ENCODE results near the gene TMEM151A. TPM values are rescaled to one million over a fixed set of nuclear protein-coding genes. Genes with fewer than 3 reads are reported as not detected.
A peak's percentile ranks its signal among the peaks of the same experiment; 100 is the strongest.
"Not testable (repeated sequence)": the region's sequence is repeated elsewhere in the genome, so short reads cannot be mapped to it uniquely, and the experiment has no call there.

The TMEM151A gene
- total RNA-seq, result not detected

DNA sequence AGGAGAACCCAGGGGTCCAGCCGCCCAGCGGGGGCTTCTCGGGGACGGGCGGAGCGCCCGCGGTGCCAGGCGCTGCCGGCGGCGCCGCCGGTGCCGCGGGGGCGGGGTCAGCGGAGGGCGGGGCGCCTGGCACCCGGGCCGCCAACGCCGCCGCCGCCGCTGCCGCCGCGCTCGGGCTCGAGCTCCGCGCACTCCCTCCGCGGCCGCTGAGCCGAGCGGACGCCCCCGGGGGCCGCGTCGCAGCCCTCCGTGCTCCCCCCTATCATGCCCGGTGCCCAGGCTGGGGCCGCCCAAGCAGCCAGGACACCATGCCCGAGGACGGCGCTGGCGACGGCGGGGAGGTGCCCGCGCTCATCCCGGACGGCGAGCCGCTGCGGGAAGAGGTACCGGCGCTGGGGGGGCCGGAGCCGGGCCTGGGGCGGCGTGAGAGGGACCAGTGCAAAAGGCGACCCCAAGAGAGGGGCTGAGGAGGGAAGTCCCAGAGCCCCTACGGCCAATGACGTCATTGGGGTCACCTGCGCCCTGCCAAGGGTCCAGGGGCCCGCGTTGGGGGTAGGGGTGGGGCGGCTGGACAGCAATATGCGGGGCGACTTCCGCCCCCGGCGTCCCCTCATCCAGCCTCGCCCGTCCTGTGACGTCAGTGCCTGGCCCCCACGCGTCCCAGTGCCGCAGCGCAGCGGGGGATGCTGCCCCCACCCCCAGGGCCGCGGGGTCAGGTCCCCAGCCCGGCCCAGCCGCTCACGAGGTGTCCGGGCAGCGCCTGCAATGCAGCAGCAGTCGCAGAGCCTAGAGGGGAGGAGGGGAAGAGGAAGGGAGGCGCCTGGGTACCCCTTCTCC lies at the start of gene TMEM151A:
Gene TMEM151A, plus strand, starts transcription at position 189 of the 837 bp plus-strand sequence. Its CDS starts 120 bp downstream, at position 309.
- Histone ChIP-seq H3K9ac (ENCODE audit: low read depth in 1 of 3, low read length in 3 of 3) (no peak within 1 kb of the TSS), H3K36me3 (ENCODE audit: control insufficient read depth in 3 of 3, insufficient read depth in 3 of 3, low read length in 3 of 3) (peaks cover 0 to 3% (median under 1%) of the 10 kb centered on the region in 3 donors), H3K27me3 (ENCODE audit: control insufficient read depth in 3 of 3, insufficient read depth in 3 of 3, low read length in 3 of 3) (peaks cover 37 to 53% (median 39%) of the 10 kb centered on the region in 3 donors), H3K4me3 (ENCODE audit: low read length in 3 of 3) (peak within 1 kb of the TSS in 1 of 3 donors; percentile 43), H3K4me1 (ENCODE audit: control insufficient read depth in 3 of 3, insufficient read depth in 3 of 3, low read length in 3 of 3) (peaks cover 16 to 32% (median 26%) of the 10 kb centered on the region in 3 donors), H3K27ac (ENCODE audit: low read depth, low read length) (no peak within 1 kb of the TSS), H3K9me3 (ENCODE audit: control insufficient read depth in 3 of 3, low read length in 3 of 3) (no peaks in the 10 kb centered on the region)

DNA sequence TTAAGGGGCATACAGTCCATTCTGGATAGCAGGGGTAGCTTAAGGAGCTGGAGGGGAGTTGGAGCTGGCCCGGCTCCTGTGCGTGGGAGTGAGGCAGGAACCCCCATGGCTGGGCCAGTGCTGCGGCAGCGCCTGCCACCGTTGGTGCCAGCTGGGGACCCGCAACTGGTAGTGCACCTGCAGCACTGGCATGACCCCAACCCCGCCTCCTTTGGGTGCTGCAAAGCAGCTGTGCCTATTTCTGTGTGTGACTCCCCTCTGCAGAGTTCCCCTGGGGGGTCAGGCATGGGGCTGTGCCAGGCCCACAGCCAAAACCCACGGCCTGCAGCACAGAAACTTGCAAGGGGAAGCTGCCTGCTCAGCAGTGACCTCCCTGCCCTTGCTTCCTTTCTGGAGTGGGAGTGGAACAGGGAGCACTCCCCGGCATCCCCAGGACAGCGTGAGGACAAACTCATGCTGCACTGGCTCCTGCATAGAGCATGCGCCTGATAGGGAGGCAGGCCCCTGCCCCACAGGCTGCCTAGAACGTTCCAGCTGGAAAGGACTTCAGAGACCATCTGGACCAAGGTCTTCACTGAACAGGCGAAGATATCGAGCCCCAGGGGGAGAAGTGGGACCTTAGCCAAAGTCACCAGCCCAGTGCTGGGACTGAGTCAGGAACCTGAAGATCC lies 49.5 kb upstream of the TMEM151A start:
- H3K4me1 ChIP-seq (ENCODE audit: control insufficient read depth in 3 of 3, insufficient read depth in 3 of 3, low read length in 3 of 3), result peaks cover 12 to 21% (median 19%) of the 10 kb centered on the region in 3 donors
- no peak overlapping the region for H3K27ac ChIP-seq (ENCODE audit: low read depth, low read length)
- no peaks in the 10 kb centered on the region for H3K9me3 ChIP-seq (ENCODE audit: control insufficient read depth in 3 of 3, low read length in 3 of 3)
- H3K36me3 ChIP-seq (ENCODE audit: control insufficient read depth in 3 of 3, insufficient read depth in 3 of 3, low read length in 3 of 3), result peaks cover 23 to 33% (median 27%) of the 10 kb centered on the region in 3 donors
- H3K9ac ChIP-seq (ENCODE audit: low read depth in 1 of 3, low read length in 3 of 3), result no peak overlapping the region
- no peaks in the 10 kb centered on the region for H3K27me3 ChIP-seq (ENCODE audit: control insufficient read depth in 3 of 3, insufficient read depth in 3 of 3, low read length in 3 of 3)
- no peak overlapping the region for H3K4me3 ChIP-seq (ENCODE audit: low read length in 3 of 3)

DNA sequence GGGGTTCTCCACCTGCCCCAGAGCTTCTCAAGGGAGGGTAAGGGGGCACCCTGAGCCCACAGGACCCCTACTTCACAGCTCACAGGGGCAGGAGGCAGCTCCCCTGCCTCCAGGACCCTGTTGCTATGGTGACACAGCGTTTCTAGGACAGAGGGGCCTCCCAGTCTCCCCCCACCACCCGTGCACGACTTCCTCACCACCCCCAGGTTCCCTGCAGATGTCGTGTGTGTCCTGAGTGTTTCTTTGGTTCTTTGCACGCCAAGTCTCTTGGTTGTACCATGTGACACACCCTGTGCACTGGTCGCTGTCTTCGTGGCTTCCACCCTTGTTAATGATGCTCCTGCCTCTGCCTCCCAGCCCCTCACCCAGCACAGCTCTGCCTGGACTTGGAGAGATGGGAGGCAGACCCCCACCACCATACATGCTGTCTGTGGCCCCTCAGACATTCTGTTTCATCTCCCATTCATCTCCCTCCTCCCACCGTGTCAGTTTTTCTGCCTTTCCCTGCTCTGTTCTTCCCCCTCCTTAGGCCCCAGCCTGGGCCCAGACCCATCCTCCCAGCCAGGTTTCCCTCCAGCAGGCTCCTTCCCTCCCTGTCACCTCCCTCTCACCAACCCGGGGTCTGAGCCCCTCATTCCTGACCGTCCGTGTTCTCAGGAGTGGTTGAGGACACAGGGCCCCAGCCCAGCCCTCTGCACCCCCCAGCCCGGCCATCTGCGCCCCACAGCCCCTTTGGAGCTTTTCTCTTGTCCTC lies 47.7 kb upstream of the TMEM151A start:
- Histone ChIP-seq H3K4me1 (ENCODE audit: control insufficient read depth in 3 of 3, insufficient read depth in 3 of 3, low read length in 3 of 3) (peaks cover 12 to 21% (median 19%) of the 10 kb centered on the region in 3 donors), H3K9me3 (ENCODE audit: control insufficient read depth in 3 of 3, low read length in 3 of 3) (no peaks in the 10 kb centered on the region), H3K36me3 (ENCODE audit: control insufficient read depth in 3 of 3, insufficient read depth in 3 of 3, low read length in 3 of 3) (peaks cover 20 to 24% (median 21%) of the 10 kb centered on the region in 3 donors), H3K4me3 (ENCODE audit: low read length in 3 of 3) (no peak overlapping the region), H3K27ac (ENCODE audit: low read depth, low read length) (no peak overlapping the region), H3K27me3 (ENCODE audit: control insufficient read depth in 3 of 3, insufficient read depth in 3 of 3, low read length in 3 of 3) (no peaks in the 10 kb centered on the region), H3K9ac (ENCODE audit: low read depth in 1 of 3, low read length in 3 of 3) (no peak overlapping the region)

DNA sequence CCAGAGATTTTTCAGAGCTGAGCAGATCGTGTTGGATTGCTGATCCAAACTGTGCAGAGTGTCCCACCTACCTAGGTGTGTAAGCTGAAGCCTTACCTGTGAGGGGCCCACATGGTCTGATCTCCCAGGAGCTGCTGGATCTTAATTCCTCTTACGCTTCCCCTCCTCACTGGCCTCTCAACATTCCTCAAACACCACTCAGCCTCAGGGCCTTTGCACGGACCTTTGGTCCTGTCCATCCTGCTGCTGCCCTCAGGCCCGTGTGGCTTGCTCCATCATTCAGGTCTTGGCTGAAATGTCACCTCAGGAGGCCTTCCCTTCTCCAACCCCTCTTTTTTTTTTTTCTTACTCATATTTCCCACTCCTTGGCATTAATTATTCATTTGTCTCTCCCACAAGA lies 44.4 kb upstream of the TMEM151A start:
- H3K36me3 ChIP-seq (ENCODE audit: control insufficient read depth in 3 of 3, insufficient read depth in 3 of 3, low read length in 3 of 3), result peaks cover 7 to 12% (median 11%) of the 10 kb centered on the region in 3 donors
- no peak overlapping the region for H3K9ac ChIP-seq (ENCODE audit: low read depth in 1 of 3, low read length in 3 of 3)
- H3K27me3 ChIP-seq (ENCODE audit: control insufficient read depth in 3 of 3, insufficient read depth in 3 of 3, low read length in 3 of 3), result no peaks in the 10 kb centered on the region
- no peaks in the 10 kb centered on the region for H3K9me3 ChIP-seq (ENCODE audit: control insufficient read depth in 3 of 3, low read length in 3 of 3)
- no peak overlapping the region for H3K27ac ChIP-seq (ENCODE audit: low read depth, low read length)
- H3K4me3 ChIP-seq (ENCODE audit: low read length in 3 of 3), result no peak overlapping the region
- H3K4me1 ChIP-seq (ENCODE audit: control insufficient read depth in 3 of 3, insufficient read depth in 3 of 3, low read length in 3 of 3), result peaks cover 0 to 2% (median 1%) of the 10 kb centered on the region in 3 donors

DNA sequence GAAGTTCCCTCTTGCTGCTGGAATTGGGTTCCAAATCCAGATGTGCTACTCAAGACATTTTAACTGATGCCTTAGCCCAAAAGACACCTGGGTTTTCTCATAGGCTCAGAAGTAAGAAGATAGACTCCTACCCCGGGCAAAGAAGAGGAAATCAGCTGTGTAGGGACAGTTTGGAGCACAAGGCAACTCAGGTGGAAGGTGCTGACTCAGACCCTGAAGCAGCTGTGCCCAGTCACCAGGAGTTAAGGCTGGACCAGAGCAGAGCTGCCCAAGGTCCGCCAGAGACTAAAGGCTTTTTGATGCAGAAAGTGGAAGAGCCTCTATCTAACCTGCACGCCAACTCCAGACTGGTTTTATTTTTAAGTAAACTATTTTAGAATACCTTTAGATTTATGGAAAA lies 43.9 kb upstream of the TMEM151A start:
- Histone ChIP-seq H3K4me3 (ENCODE audit: low read length in 3 of 3) (no peak overlapping the region), H3K9ac (ENCODE audit: low read depth in 1 of 3, low read length in 3 of 3) (no peak overlapping the region), H3K9me3 (ENCODE audit: control insufficient read depth in 3 of 3, low read length in 3 of 3) (no peaks in the 10 kb centered on the region), H3K27ac (ENCODE audit: low read depth, low read length) (no peak overlapping the region), H3K36me3 (ENCODE audit: control insufficient read depth in 3 of 3, insufficient read depth in 3 of 3, low read length in 3 of 3) (peaks cover 7 to 12% (median 8%) of the 10 kb centered on the region in 3 donors), H3K4me1 (ENCODE audit: control insufficient read depth in 3 of 3, insufficient read depth in 3 of 3, low read length in 3 of 3) (no peaks in the 10 kb centered on the region), H3K27me3 (ENCODE audit: control insufficient read depth in 3 of 3, insufficient read depth in 3 of 3, low read length in 3 of 3) (no peaks in the 10 kb centered on the region)

DNA sequence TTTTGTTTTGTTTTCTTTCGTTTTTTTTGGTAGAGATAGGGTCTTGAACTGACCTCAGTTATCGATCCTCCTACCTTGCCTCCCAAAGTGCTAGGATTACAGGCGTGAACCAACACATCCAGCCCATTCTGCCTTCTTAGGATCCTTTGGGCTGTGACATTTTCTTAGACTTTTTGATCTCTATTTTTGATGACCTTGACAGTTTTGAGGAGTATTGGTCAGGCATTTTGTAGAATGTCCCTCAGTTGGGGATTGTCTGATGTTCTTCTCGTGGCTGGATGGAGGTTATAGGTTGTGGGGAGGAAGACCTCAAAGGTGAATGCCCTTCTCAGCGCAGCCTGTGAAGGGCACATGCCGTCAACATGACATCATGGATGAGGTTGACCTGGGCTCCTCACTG lies 42.8 kb upstream of the TMEM151A start:
- Histone ChIP-seq H3K9ac (ENCODE audit: low read depth in 1 of 3, low read length in 3 of 3) (no peak overlapping the region), H3K4me1 (ENCODE audit: control insufficient read depth in 3 of 3, insufficient read depth in 3 of 3, low read length in 3 of 3) (no peaks in the 10 kb centered on the region), H3K27ac (ENCODE audit: low read depth, low read length) (no peak overlapping the region), H3K27me3 (ENCODE audit: control insufficient read depth in 3 of 3, insufficient read depth in 3 of 3, low read length in 3 of 3) (no peaks in the 10 kb centered on the region), H3K4me3 (ENCODE audit: low read length in 3 of 3) (no peak overlapping the region), H3K9me3 (ENCODE audit: control insufficient read depth in 3 of 3, low read length in 3 of 3) (no peaks in the 10 kb centered on the region), H3K36me3 (ENCODE audit: control insufficient read depth in 3 of 3, insufficient read depth in 3 of 3, low read length in 3 of 3) (peaks cover 6 to 12% (median 7%) of the 10 kb centered on the region in 3 donors)

DNA sequence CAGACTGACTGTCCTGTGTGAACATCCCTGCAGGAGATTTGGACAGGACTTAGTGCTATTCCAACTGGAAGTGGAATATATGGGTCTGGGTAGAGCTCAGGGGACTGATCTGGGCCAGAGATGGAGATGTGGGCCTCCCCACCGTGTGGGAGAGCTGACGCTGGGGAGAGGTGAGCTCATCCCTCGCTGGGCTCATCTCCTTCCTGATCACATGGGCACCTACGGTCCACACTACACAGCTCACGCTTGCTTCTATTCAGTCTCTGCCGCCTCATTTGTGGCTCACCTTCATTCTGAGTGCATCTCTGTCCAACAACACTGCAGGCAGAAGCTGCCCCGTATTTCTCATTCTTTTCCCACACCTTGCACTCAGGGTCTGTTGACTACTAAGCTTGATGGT lies 39.9 kb upstream of the TMEM151A start:
- Histone ChIP-seq H3K9me3 (ENCODE audit: control insufficient read depth in 3 of 3, low read length in 3 of 3) (no peaks in the 10 kb centered on the region), H3K27me3 (ENCODE audit: control insufficient read depth in 3 of 3, insufficient read depth in 3 of 3, low read length in 3 of 3) (no peaks in the 10 kb centered on the region), H3K4me3 (ENCODE audit: low read length in 3 of 3) (no peak overlapping the region), H3K9ac (ENCODE audit: low read depth in 1 of 3, low read length in 3 of 3) (no peak overlapping the region), H3K4me1 (ENCODE audit: control insufficient read depth in 3 of 3, insufficient read depth in 3 of 3, low read length in 3 of 3) (peaks cover 2 to 4% (median 3%) of the 10 kb centered on the region in 3 donors), H3K27ac (ENCODE audit: low read depth, low read length) (no peak overlapping the region), H3K36me3 (ENCODE audit: control insufficient read depth in 3 of 3, insufficient read depth in 3 of 3, low read length in 3 of 3) (peaks cover 0 to 5% (median 2%) of the 10 kb centered on the region in 3 donors)

DNA sequence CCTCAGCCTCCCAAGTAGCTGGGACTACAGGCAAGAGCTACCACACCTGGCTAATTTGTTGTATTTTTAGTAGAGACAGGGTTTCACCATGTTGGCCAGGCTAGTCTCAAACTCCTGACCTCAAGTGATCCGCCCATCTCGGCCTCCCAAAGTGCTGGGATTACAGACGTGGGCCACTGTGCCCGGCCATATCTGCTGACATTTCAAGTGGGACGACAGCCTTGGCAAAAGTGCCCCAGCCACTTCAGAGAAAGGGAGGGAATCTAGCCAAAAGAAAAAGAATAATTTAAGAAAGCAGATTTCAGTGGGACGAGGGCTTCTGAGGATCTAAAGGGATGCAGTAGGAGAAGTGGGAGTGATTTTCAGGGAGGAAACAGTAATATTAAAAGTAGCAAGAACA lies 38.6 kb upstream of the TMEM151A start:
- not testable (repeated sequence) for H3K27ac ChIP-seq (ENCODE audit: low read depth, low read length); H3K27me3 ChIP-seq (ENCODE audit: control insufficient read depth in 3 of 3, insufficient read depth in 3 of 3, low read length in 3 of 3); H3K4me3 ChIP-seq (ENCODE audit: low read length in 3 of 3); H3K9me3 ChIP-seq (ENCODE audit: control insufficient read depth in 3 of 3, low read length in 3 of 3); H3K9ac ChIP-seq (ENCODE audit: low read depth in 1 of 3, low read length in 3 of 3); H3K36me3 ChIP-seq (ENCODE audit: control insufficient read depth in 3 of 3, insufficient read depth in 3 of 3, low read length in 3 of 3)
- H3K4me1 ChIP-seq (ENCODE audit: control insufficient read depth in 3 of 3, insufficient read depth in 3 of 3, low read length in 3 of 3), result peaks cover 7 to 11% (median 7%) of the 10 kb centered on the region in 3 donors

DNA sequence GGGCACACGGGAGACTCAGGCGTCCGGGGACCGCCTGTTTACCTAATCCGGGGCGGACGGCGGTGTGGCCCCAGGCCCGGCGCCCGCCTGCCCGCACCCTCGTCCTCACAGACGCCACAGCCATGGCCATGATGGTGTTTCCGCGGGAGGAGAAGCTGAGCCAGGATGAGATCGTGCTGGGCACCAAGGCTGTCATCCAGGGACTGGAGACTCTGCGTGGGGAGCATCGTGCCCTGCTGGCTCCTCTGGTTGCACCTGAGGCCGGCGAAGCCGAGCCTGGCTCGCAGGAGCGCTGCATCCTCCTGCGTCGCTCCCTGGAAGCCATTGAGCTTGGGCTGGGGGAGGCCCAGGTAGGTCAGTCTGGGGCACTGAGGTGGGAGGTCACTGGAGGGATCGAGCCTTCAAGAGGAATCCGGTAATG lies 33.2 kb upstream of the TMEM151A start:
- H3K4me3 ChIP-seq (ENCODE audit: low read length in 3 of 3), result peak overlapping the region; percentile 77 to 88 (median 87)
- H3K27ac ChIP-seq (ENCODE audit: low read depth, low read length), result no peak overlapping the region

More for the DNA sequence above, 33.2 kb upstream of the TMEM151A start:
- peak overlapping the region; percentile 72 to 85 (median 81) for H3K9ac ChIP-seq (ENCODE audit: low read depth in 1 of 3, low read length in 3 of 3)
- H3K9me3 ChIP-seq (ENCODE audit: control insufficient read depth in 3 of 3, low read length in 3 of 3), result no peaks in the 10 kb centered on the region
- H3K36me3 ChIP-seq (ENCODE audit: control insufficient read depth in 3 of 3, insufficient read depth in 3 of 3, low read length in 3 of 3), result peaks cover 21 to 29% (median 24%) of the 10 kb centered on the region in 3 donors
- no peaks in the 10 kb centered on the region for H3K27me3 ChIP-seq (ENCODE audit: control insufficient read depth in 3 of 3, insufficient read depth in 3 of 3, low read length in 3 of 3)
- peaks cover 13 to 18% (median 14%) of the 10 kb centered on the region in 3 donors for H3K4me1 ChIP-seq (ENCODE audit: control insufficient read depth in 3 of 3, insufficient read depth in 3 of 3, low read length in 3 of 3)

Measured in skeletal muscle tissue (tissue), 4 donors.